Suprapubic skin (tissue), 4 donors: ENCODE measurements around the gene SDHA. TPM values are rescaled to one million over a fixed set of nuclear protein-coding genes. Genes with fewer than 3 reads are reported as not detected.
"Not testable (repeated sequence)": the region's sequence is repeated elsewhere in the genome, so short reads cannot be mapped to it uniquely, and the experiment has no call there.

Experiments used
- DNase-seq, 2 donors: peaks; one replicate each; pipeline ENCODE4 v3.0.0-alpha.2; 2019; ENCODE audit warnings: low spot score in 2 of 2
- H3K27ac ChIP-seq: fragments of 200-600 bp; sonication (generic); one replicate; pipeline ENCODE4 v1.5.1; 2019
- H3K27me3 ChIP-seq: fragments of 200-600 bp; sonication (generic); one replicate; pipeline ENCODE4 v1.5.1; 2019
- H3K36me3 ChIP-seq: fragments of 200-600 bp; sonication (generic); one replicate; pipeline ENCODE4 v1.5.1; 2019
- H3K4me1 ChIP-seq: fragments of 200-600 bp; sonication (generic); one replicate; pipeline ENCODE4 v1.5.1; 2019
- H3K4me3 ChIP-seq: fragments of 200-600 bp; sonication (generic); one replicate; pipeline ENCODE4 v1.5.1; 2019; ENCODE audit warnings: mild to moderate bottlenecking
- H3K9me3 ChIP-seq: fragments of 200-600 bp; sonication (generic); one replicate; pipeline ENCODE4 v1.5.1; 2019
- EP300 ChIP-seq: sonication (generic); formaldehyde crosslinking; IDR thresholded peaks from one replicate; pipeline ENCODE4 v1.6.1; 2017; ENCODE audit warnings: antibody characterized with exemption
- POLR2A ChIP-seq, 2 donors: fragments of 450-650 bp; IDR thresholded peaks; one replicate each; pipeline ENCODE4 v1.6.1; 2017; ENCODE audit warnings: antibody characterized with exemption in 2 of 2, mild to moderate bottlenecking in 2 of 2, moderate library complexity in 2 of 2
- POLR2AphosphoS5 ChIP-seq, 3 donors: sonication (generic); formaldehyde crosslinking; IDR thresholded peaks; one replicate each; pipeline ENCODE4 v1.6.1; 2017; ENCODE audit warnings: antibody characterized with exemption in 3 of 3
- WGBS: methylation state at CpG from one replicate; pipeline ENCODE4 v1.1.5; 2018; 5-methylcytosine and 5-hydroxymethylcytosine counted together
- total RNA-seq, 4 donors: library from RNA; depleted of rRNA; stranded (reverse); fragments of >200 nt; gene quantifications; one replicate each; pipeline ENCODE4 v1.1.0, GENCODE V29; 2016
- TF ChIP-seq, protein P1 (sequence below), 2 donors: fragments of 200-600 bp in 1 of 2; fragments of 450-650 bp in 1 of 2; sonication (generic) in 1 of 2; IDR thresholded peaks; one replicate each; pipeline ENCODE4 v1.5.1; 2016 to 2019; ENCODE audit warnings: antibody characterized with exemption in 2 of 2, mild to moderate bottlenecking in 1 of 2, moderate library complexity in 1 of 2

SDHA gene
- total RNA-seq, 4 donors from 2014 or later = 51.5 to 80.2 (median 68.7) TPM

DNA sequence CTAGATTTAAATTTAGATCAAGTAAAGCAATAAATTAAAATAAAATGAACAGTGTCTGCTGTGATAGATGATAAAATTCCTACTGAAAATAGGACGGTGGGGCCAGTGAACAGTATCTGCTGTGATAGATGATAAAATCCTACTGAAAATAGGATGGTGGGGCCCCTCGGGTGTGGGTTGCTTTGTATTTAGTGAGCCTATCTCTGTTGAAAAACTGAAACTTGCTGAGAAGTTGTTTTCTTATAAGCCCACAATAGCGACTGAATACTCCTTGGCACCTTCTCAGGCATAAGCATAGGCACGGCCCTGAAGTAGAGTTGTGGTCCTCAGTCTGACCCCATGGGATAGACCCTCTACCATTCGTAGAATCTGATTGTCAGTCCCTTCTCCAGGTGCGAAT is 5.7 kb downstream of the SDHA start:
- Histone ChIP-seq H3K27ac (no peak overlapping the region), H3K36me3 (peaks cover 49% of the 10 kb centered on the region), H3K4me3 (no peak overlapping the region), H3K27me3 (no peaks in the 10 kb centered on the region), H3K9me3 (no peaks in the 10 kb centered on the region), H3K4me1 (peaks cover 34% of the 10 kb centered on the region)
- no peak for DNase-seq
- TF ChIP-seq POLR2A (IDR thresholded peaks at IDR 0.05) = no peak
- TF ChIP-seq, protein P1, sequence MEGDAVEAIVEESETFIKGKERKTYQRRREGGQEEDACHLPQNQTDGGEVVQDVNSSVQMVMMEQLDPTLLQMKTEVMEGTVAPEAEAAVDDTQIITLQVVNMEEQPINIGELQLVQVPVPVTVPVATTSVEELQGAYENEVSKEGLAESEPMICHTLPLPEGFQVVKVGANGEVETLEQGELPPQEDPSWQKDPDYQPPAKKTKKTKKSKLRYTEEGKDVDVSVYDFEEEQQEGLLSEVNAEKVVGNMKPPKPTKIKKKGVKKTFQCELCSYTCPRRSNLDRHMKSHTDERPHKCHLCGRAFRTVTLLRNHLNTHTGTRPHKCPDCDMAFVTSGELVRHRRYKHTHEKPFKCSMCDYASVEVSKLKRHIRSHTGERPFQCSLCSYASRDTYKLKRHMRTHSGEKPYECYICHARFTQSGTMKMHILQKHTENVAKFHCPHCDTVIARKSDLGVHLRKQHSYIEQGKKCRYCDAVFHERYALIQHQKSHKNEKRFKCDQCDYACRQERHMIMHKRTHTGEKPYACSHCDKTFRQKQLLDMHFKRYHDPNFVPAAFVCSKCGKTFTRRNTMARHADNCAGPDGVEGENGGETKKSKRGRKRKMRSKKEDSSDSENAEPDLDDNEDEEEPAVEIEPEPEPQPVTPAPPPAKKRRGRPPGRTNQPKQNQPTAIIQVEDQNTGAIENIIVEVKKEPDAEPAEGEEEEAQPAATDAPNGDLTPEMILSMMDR (IDR thresholded peaks at IDR 0.05) = no peak
- TF ChIP-seq POLR2AphosphoS5 (IDR thresholded peaks at IDR 0.05) = no peak
- no peak for TF ChIP-seq EP300
- 85% methylated on average over 6 of the region's 6 CpGs for WGBS

DNA sequence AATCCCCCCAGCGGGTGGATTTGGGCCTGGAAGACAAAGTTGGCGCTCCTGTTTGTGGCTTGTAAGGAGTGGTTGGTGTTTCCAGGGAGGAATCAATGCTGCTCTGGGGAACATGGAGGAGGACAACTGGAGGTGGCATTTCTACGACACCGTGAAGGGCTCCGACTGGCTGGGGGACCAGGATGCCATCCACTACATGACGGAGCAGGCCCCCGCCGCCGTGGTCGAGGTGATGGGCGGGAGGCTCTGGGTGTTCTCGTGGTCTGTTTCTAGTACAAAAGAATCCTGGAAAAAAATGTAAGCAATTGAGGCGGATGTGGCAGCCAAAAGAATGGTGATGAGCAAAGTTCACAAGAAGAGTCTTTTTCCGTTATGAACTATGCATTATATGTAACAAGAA is 7.2 kb downstream of the SDHA start:
- Histone ChIP-seq H3K9me3 (no peaks in the 10 kb centered on the region), H3K27me3 (no peaks in the 10 kb centered on the region), H3K36me3 (peaks cover 63% of the 10 kb centered on the region), H3K4me1 (peaks cover 19% of the 10 kb centered on the region), H3K4me3 (no peak overlapping the region), H3K27ac (no peak overlapping the region)
- 94% methylated on average over 14 of the region's 14 CpGs for WGBS
- no peak for DNase-seq
- TF ChIP-seq, protein P1 (IDR thresholded peaks at IDR 0.05) = no peak
- TF ChIP-seq POLR2A (IDR thresholded peaks at IDR 0.05) = no peak
- no peak for TF ChIP-seq POLR2AphosphoS5 (IDR thresholded peaks at IDR 0.05)
- no peak for TF ChIP-seq EP300

DNA sequence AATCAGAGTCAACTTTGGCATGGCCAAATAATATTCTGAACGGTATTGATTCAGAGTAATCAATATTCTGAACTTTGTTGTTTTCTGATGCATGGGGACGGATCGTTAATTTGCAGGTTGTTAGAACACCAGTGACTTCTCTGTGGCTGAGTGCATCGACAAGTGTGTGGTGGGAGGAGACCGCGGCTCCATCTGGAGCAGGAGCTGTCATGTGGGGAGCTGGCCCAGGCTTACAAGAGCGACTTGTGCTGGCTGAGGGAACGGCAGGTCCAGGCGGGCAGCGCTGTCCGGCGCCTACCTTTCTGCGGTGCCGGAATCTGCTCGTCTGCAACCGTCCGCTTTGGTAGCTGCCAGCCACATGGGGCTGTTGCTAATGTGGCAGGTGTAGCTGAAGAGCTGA is 9.3 kb downstream of the SDHA start:
- not testable (repeated sequence) for H3K9me3 ChIP-seq, DNase-seq, H3K27ac ChIP-seq, H3K4me3 ChIP-seq, H3K4me1 ChIP-seq, H3K27me3 ChIP-seq
- 91% methylated on average over 9 of the region's 17 CpGs for WGBS
- H3K36me3 ChIP-seq = peaks cover 83% of the 10 kb centered on the region

DNA sequence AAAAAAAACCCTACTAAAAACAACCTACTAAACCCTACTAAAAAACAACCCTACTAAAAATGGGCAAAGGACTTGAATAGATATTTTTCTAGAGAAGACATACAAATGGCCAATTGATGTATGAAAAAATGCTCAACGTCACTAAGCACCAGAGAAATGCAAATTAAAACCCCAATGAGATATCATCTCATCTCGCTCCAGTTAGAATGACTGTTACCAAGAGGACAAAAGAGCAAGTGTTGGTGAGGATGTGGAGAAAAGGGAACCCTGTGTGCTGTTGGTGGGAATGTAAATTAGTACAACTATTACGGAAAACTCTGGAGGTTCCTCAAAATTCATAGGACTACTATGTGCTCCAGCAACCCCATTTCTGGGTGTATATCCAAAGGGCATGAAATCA is 10.8 kb downstream of the SDHA start:
- H3K4me3 ChIP-seq = no peak overlapping the region
- no peaks in the 10 kb centered on the region for H3K27me3 ChIP-seq
- no peaks in the 10 kb centered on the region for H3K9me3 ChIP-seq
- TF ChIP-seq, protein P1 (IDR thresholded peaks at IDR 0.05) = no peak
- TF ChIP-seq EP300 (no peak), POLR2AphosphoS5 (IDR thresholded peaks at IDR 0.05) (no peak), POLR2A (IDR thresholded peaks at IDR 0.05) (no peak)
- H3K27ac ChIP-seq = no peak overlapping the region
- no peak for DNase-seq
- H3K36me3 ChIP-seq = peaks cover 97% of the 10 kb centered on the region
- no peaks in the 10 kb centered on the region for H3K4me1 ChIP-seq
- WGBS = 87% methylated on average over 3 of the region's 3 CpGs

DNA sequence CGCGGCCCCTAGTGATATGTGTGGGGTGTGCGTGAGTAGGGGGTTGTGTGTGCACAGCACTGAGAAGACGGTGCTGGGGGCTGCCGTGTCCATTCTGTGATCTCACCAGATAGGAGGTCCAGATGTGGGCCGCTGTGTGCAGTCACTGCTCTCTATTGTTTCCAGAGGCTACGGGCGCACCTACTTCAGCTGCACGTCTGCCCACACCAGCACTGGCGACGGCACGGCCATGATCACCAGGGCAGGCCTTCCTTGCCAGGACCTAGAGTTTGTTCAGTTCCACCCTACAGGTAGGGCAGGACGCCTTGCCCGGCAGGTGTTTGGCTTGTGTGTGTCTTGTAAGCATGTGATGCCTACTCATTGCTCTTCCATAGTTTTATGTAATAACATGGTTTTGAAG is 12.6 kb downstream of the SDHA start:
- TF ChIP-seq, protein P1 (IDR thresholded peaks at IDR 0.05) = no peak
- TF ChIP-seq POLR2AphosphoS5 (IDR thresholded peaks at IDR 0.05) = no peak
- no peak for TF ChIP-seq POLR2A (IDR thresholded peaks at IDR 0.05)
- no peak for TF ChIP-seq EP300
- H3K4me1 ChIP-seq = no peaks in the 10 kb centered on the region
- no peak for DNase-seq
- no peak overlapping the region for H3K27ac ChIP-seq
- peaks cover 97% of the 10 kb centered on the region for H3K36me3 ChIP-seq
- no peaks in the 10 kb centered on the region for H3K27me3 ChIP-seq
- WGBS = 97% methylated on average over 14 of the region's 14 CpGs
- no peak overlapping the region for H3K4me3 ChIP-seq
- no peaks in the 10 kb centered on the region for H3K9me3 ChIP-seq

DNA sequence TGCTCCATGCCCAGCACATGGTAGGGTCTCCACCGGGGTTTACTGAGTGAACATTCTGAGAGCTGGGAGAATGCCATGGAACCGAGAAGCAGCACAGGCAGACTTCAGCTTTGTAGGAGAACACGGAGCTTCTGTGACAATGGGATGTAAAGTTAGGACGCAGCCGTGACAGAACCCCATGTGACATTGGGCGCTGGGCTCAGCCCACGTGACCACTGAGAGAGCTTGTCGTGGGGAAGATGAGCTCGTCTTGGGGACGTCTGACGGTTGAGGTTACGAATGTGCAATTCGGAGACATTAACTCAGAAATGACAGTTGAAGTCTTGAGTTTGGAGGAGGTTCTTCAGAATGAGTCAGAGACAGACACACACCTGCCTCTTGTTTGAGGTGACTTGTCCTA is 13.5 kb downstream of the SDHA start:
- no peak for DNase-seq
- H3K9me3 ChIP-seq = no peaks in the 10 kb centered on the region
- H3K4me3 ChIP-seq = no peak overlapping the region
- WGBS = 89% methylated on average over 13 of the region's 13 CpGs
- H3K4me1 ChIP-seq = no peaks in the 10 kb centered on the region
- peaks cover 97% of the 10 kb centered on the region for H3K36me3 ChIP-seq
- no peaks in the 10 kb centered on the region for H3K27me3 ChIP-seq
- no peak overlapping the region for H3K27ac ChIP-seq
- TF ChIP-seq, protein P1 (IDR thresholded peaks at IDR 0.05) = no peak
- TF ChIP-seq POLR2AphosphoS5 (IDR thresholded peaks at IDR 0.05) (no peak), EP300 (no peak), POLR2A (IDR thresholded peaks at IDR 0.05) (no peak)

DNA sequence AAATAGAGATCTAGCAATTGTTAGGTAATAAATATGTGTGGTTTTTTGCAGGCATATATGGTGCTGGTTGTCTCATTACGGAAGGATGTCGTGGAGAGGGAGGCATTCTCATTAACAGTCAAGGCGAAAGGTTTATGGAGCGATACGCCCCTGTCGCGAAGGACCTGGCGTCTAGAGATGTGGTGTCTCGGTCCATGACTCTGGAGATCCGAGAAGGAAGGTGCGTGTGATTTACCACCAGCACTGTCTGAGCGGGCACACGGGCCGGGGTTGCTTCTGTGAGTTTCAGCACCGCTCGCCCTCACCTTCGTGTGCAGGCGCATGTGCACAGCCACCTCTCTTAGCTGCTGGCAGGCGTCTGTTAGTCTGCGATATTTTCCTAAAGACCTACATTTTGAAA is 15.3 kb downstream of the SDHA start:
- not testable (repeated sequence) for H3K4me1 ChIP-seq, H3K27ac ChIP-seq, H3K27me3 ChIP-seq, H3K9me3 ChIP-seq, H3K4me3 ChIP-seq, DNase-seq
- peaks cover 94% of the 10 kb centered on the region for H3K36me3 ChIP-seq
- 93% methylated on average over 20 of the region's 20 CpGs for WGBS
